Measurements from ENCODE around the gene MYEOV.

The MYEOV gene

GRCh38 chr11:69339041-69339733 is 45.2 kb downstream of the MYEOV start:
- H3K27ac ChIP-seq, result no peak overlapping the region
- TF ChIP-seq CTCF (IDR thresholded peaks at IDR 0.05) (no peak), ZFX (IDR thresholded peaks at IDR 0.05; ENCODE audit: borderline replicate concordance) (no peak)

- no peak overlapping the region for H3K27ac ChIP-seq
- TF ChIP-seq ZFX (IDR thresholded peaks at IDR 0.05; ENCODE audit: borderline replicate concordance), result no peak
- TF ChIP-seq CTCF (IDR thresholded peaks at IDR 0.05), result no peak
Observed at GRCh38 chr11:69339983-69340565, 46.1 kb downstream of the MYEOV start.

GRCh38 chr11:69342588-69343330 is 48.8 kb downstream of the MYEOV start:
- no peak overlapping the region for H3K27ac ChIP-seq
- TF ChIP-seq CTCF (IDR thresholded peaks at IDR 0.05), result no peak
- no peak for TF ChIP-seq ZFX (IDR thresholded peaks at IDR 0.05; ENCODE audit: borderline replicate concordance)

- no peak overlapping the region for H3K27ac ChIP-seq
Observed at GRCh38 chr11:69343401-69344321, 49.7 kb downstream of the MYEOV start.

GRCh38 chr11:69344570-69345145 is 50.7 kb downstream of the MYEOV start:
- TF ChIP-seq CTCF (IDR thresholded peaks at IDR 0.05), result no peak
- TF ChIP-seq ZFX (IDR thresholded peaks at IDR 0.05; ENCODE audit: borderline replicate concordance), result no peak
- H3K27ac ChIP-seq, result no peak overlapping the region

More at GRCh38 chr11:69343401-69344321, 49.7 kb downstream of the MYEOV start:
- TF ChIP-seq CTCF (IDR thresholded peaks at IDR 0.05) (no peak), ZFX (IDR thresholded peaks at IDR 0.05; ENCODE audit: borderline replicate concordance) (no peak)

All from 22Rv1 (cell line).